Activated CD8-positive, alpha-beta memory T cell treated with anti-CD3 and anti-CD28 coated beads, Interleukin-2, amount 50 U/mL, for 48 hours (primary cell): ENCODE data around the gene SSU72.

Experiments
- DNase-seq: peaks from one replicate; pipeline ENCODE4 v3.0.0-alpha.2; 2020

SSU72 gene

GRCh38 chr1:1574721-1575537, at the start of gene SSU72:
Gene SSU72 (minus strand): TSS chr1:1574863. CDS start chr1:1574557, 306 bp downstream.
- DNase-seq = peak; percentile 98

GRCh38 chr1:1623631-1624442, 49.2 kb upstream of the SSU72 start:
- DNase-seq = no peak

DNA sequence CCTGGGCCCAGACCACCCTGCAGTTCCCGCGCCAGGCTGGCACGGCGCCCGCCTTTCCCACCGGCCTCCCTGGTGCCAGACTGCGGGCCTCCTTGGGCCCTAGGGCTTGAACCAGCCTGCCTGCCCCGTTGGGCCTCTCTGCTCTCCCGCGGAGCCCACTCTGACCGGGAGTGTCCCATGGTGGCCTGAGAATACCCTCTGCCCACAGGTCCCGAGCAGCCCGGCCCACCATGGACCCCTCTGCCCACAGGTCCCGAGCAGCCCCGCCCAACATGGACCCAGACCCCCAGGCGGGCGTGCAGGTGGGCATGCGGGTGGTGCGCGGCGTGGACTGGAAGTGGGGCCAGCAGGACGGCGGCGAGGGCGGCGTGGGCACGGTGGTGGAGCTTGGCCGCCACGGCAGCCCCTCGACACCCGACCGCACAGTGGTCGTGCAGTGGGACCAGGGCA, 48.5 kb upstream of the SSU72 start:
- no peak for DNase-seq

DNA sequence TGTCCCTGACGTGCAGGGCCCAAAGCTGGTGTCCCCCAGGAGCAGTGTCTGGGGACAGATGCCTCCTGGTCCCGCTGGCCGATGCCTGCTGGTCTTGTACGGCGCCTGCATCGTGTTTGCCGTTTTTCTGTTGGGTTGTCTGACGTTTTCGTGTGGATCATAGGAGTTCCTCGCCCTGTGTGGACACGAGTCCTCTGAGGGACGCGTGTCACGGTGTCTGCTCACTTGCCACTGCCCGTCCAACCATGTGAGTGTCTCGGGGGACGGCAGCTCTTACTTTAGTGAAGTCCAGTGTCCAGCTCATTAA, 48.1 kb upstream of the SSU72 start:
- no peak for DNase-seq

DNA sequence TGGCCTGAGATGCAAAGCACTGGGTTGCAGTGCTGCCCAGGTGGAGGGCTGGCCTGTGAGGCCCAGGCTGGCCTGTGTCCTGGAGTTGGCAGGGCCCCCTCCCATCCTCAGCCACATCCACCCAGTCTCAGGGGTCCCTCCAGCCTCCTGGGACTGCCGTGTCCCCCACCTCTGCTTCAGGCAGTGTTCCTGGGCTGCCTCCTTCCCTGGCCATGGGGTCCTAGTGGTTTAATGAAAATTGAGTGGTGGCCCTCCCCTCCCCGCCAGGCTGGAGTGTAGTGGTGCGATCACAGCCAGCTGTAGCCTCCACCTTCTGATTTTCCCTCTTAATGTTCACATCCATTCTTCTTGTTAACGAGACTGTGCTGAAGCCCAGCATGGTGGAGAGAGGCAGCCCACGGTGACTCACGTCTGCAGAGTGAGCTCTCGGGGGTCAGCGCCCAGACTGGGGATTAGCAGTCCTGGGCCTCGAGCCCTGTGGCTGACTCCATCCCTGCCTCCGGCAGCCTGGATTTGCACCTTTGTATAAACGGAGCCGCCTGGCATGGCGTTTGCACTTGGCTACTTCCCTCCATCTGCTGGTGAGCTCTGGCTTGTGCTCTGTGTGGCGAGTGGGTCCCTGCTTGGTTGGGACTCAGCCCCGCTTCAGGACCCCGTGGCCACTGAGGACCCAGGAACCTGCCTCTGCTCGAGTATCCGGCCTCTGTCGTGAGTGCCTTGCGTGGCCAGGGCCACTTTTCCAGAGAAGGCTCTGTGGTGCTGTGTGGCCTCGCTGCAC, 47.5 kb upstream of the SSU72 start:
- no peak for DNase-seq

- no peak for DNase-seq
These were observed 46.7 kb upstream of the SSU72 start for GRCh38 chr1:1621173-1622009.

DNA sequence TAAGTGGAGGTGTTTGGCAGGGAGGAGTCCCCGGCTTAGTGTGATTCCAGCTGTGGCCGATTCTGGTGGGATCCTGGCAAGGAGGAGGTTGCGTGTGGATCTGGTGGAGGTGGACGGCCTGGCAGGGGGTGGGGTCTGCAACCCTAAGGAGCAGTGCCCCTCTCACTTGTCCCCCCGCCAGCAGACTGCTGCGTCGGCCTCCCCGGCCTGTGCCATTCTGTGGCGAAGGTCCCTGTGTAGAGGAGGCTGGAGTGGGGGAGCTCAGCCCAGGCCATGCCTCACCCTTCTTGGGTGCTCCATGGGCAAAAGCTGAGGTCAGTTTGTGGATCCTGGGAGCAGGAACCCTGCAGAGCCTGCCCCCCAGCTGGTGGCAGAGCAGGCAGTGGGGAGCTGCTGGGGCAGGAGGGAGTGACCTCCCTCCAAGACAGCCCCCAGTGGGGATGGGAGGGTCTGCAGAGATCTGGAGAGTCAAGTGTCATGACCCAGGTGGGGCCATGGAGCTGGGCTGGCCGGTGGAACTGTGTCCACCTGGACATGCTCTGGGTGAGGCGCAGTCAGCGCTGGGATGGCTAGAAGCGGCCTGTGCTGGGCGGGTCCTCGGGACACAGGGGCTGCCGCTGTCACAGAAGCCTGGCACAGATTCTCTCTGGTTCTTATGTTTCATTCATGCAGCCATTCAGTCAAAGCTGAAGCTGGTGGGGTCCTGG, 45.9 kb upstream of the SSU72 start:
- DNase-seq = no peak

GRCh38 chr1:1619917-1620361, 45.3 kb upstream of the SSU72 start:
- DNase-seq = no peak

- no peak for DNase-seq
These were observed 43.9 kb upstream of the SSU72 start for GRCh38 chr1:1618396-1619068.

- DNase-seq = no peak
These were observed 43.3 kb upstream of the SSU72 start for GRCh38 chr1:1617925-1618324.

GRCh38 chr1:1617516-1617915, 42.9 kb upstream of the SSU72 start:
- DNase-seq = no peak

- no peak for DNase-seq
These were observed 42.2 kb upstream of the SSU72 start for GRCh38 chr1:1616838-1617237.

DNA sequence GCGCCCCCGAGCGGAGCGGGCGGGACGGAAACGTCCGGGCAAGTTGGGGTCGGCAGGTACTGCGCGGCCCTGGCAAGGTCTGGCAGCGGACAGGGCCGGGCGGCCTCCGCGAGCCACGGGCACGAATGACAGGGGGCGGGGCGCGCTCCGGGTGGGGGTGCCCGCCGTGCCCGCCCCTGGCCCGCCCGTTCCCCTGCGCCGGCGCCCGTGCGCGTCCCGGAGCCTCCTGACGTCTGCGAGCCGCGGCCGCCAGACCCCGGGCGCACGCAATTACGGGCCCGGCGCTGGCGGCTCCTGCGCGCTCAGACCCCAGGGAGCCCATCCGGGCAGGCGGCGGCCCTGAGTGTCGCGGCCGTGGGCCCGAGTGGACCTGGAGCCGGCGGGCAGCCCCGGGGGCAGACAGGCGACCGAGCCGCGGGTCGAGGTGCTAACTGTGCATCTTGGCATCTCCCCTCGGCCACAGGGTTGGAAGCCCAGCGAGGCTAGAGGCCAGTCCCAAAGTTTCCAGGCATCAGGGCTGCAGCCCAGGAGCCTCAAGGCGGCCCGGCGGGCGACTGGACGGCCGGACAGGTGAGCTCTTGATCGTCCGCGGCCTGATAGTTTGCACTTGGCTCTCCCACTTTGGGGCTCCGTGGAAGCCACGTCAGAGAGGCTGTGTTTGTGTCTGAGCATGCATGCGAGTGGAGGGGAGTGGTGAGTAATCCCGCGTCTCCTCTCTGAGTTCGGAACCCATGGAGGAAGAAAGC, 41.6 kb upstream of the SSU72 start:
- DNase-seq = no peak

DNA sequence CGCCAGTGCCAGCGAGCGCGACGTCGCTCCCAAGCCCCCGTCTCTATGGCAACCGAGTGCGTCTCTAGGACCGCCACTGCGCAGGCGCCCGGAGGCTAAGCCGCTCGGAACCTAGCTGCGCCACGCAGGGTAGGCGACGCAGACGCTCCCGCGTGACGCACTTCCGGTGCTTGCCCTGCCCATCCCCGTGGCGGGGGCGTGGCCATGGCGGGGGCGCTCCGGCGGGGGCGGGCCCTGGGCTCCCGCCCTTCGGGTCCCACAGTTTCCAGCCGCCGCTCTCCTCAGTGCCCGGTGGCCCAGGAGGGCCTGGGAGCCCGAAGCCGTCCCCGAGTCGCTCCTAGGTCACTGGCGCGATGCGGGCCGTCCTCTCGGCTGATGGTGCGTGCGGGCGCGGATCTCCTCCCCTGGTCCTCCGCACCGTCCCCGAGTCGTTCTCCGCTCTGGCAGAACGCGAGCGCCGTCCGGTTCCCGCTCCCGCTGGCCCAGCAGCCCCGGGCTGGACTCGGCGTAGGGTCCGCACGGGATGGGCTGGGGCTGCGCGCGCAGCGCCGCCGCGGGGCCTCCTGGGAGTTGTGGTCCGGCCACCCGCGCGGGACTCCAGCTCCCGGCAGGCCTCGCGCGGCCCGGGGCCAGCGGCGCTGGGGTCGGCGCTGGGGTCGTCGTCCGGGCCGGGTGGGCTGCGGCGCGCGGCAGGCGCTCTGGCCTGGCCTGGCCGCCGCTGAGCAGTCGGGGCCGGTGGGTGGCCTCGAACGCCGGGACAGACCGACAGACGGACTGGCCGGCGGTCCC, 40.8 kb upstream of the SSU72 start, which contains the start of gene MIB2:
TSS of gene MIB2 (plus strand) at position 245 of the 789 bp plus-strand sequence. CDS start 7,953 bp downstream, outside the sequence.
- peak; percentile 99 for DNase-seq

- DNase-seq = no peak
These were observed 40.2 kb upstream of the SSU72 start for GRCh38 chr1:1614954-1615255.

DNA sequence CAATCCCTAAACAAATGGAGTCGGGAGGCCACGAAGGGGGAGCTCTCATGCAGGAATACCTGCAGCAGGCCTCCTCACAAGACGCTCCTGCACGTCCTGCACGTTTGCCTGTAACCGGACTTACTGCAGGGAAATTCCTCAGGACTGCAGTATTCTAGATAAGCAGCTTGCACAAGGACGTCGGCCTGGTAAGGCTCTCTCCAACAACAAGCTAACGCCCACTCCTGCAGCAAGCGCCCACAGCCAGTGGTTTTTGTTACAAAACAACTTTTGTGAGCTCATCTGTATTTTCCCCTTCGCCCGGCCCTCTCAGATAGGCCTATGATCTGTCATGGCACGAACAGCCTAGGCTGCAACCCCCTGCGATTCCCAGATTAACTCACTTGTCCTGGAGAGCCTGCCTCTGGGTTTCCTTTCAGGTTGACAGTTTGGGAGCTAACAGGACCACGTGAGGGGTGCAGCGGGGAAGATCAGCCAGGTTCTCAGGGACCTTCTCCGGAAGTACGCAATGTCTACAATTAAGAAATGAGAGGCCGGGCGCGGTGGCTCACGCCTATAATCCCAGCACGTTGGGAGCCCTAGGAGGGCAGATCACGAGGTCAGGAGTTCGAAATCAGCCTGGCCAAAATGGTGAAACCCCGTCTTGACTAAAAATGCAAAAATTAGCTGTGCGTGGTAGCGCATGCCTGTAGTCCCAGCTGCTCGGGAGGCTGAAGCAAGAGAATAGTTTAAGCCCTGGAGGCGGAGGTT, 39.7 kb upstream of the SSU72 start:
- no peak for DNase-seq

DNA sequence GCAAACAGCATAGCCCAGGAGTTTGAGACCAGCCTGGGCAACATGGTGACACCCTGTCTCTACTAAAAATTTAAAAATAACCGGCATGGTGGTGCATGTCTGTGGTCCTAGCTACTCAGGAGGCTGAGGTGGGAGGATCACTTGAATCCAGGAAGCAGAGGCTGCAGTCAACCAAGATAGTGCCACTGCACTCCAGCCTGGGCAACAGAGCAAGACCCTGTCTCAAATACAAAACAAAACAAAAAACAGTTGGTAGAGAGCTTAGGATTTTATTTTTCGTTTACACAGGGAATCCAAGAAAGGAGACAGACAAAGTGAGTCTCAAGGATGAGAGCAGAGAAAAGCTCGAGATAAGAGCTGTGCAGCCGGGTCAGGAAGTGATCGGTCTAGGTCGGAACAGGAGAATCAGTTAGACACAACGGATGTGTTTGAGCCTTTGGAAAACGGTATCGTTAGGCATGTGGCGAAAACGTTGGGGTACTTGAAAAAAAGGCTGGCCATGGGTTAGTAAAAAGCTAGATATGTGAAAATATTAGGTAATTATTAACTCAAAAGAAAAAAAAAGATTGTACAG, 38.9 kb upstream of the SSU72 start:
- no peak for DNase-seq

GRCh38 chr1:1612104-1612400, 37.4 kb upstream of the SSU72 start:
- no peak for DNase-seq

- DNase-seq = no peak
These were observed 36.1 kb upstream of the SSU72 start for GRCh38 chr1:1610796-1611195.
